GM21367 (cell line): ENCODE data around the gene G3BP1.
"Not testable (repeated sequence)": the region's sequence is repeated elsewhere in the genome, so short reads cannot be mapped to it uniquely, and the experiment has no call there.

Source experiments
- ATAC-seq: cut with Tn5 transposase; IDR thresholded peaks from one replicate; pipeline ENCODE4 v1.9.1; 2021; ENCODE audit not compliant: unreplicated experiment

G3BP1 gene

DNA sequence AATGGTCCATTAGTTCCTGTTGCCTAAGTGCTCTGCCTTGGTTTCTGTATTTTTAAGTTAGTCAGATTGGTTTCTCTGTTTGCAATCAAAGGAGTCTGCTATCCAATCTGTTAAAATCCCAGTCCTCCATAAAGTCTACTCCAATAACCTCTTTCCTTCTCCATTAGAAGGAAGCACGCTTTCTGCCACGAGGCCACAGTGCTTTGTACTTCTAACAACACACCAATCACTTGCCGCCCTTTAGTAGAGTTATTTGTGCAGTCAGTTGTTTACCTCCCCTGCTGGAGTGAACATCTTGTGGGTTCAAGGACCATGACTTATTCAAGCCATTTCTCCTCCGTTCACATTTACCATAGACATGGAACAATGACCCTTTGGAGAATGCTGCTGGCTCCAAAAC, 83.9 kb downstream of the G3BP1 start:
- no peak for ATAC-seq

DNA sequence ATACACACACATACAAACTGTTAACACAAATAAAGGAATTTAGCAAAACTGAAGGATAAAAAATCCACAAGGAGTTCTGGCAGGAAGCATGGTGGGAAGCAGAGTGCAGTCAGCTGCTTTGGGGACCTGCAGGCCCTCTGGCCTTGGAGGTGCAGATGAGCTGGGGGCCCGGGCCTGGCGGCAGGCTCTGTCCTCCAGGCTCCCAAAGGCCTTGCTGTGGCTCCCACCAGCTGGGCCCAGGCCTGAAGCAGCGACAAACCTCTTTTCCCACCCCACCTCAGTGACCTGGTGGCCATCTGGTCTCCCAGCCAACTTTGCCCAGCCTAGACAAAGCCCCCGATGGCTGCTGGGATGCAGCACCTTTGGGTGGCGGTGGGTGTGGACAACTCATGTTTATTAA, 85.1 kb downstream of the G3BP1 start:
- no peak for ATAC-seq

DNA sequence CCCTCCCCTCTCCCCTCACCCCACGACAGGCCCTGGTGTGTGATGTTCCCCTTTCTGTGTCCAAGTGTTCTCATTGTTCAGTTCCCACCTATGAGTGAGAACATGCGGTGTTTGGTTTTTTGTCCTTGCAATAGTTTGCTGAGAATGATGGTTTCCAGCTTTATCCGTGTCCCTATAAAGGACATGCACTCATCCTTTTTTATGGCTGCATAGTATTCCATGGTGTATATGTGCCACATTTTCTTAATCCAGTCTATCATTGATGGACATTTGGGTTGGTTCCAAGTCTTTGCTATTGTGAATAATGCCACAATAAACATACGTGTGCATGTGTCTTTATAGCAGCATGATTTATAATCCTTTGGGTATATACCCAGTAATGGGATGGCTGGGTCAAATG, 89.1 kb downstream of the G3BP1 start:
- ATAC-seq, result not testable (repeated sequence)
